Lower leg skin (tissue), 4 donors: ENCODE measurements around the gene GMPR. TPM values are rescaled to one million over a fixed set of nuclear protein-coding genes. Genes with fewer than 3 reads are reported as not detected.

ENCODE experiments used
- DNase-seq, 2 donors: peaks; one replicate each; pipeline ENCODE4 v3.0.0-alpha.2; 2019; ENCODE audit warnings: low spot score in 2 of 2
- H3K4me3 ChIP-seq: fragments of 200-600 bp; sonication (generic); 2 replicates; pipeline ENCODE4 v1.5.1; 2017; ENCODE audit warnings: mild to moderate bottlenecking, low read depth; ENCODE audit not compliant: poor library complexity, severe bottlenecking
- POLR2A ChIP-seq, 2 donors: fragments of 450-650 bp; IDR thresholded peaks; one replicate each; pipeline ENCODE4 v1.6.1; 2016 to 2017; ENCODE audit warnings: antibody characterized with exemption in 2 of 2, mild to moderate bottlenecking in 1 of 2, moderate library complexity in 1 of 2
- WGBS, 2 donors: methylation state at CpG; one replicate each; pipeline ENCODE4 v1.1.5; 2018; 5-methylcytosine and 5-hydroxymethylcytosine counted together
- intact Hi-C: fragments of 100-400 bp; cut with DNase I; formaldehyde crosslinking; loops from one replicate; pipeline ENCODE4 v1.15.0; 2023; ENCODE audit warnings: low total_unique reads
- total RNA-seq, 4 donors: library from RNA; depleted of rRNA; stranded (reverse); fragments of >200 nt; gene quantifications; one replicate each; pipeline ENCODE4 v1.1.0, GENCODE V29; 2016
- TF ChIP-seq, protein P1 (sequence below), 3 donors: fragments of 450-650 bp; IDR thresholded peaks; one replicate each; pipeline ENCODE4 v1.5.1; 2016; ENCODE audit warnings: antibody characterized with exemption in 3 of 3, mild to moderate bottlenecking in 3 of 3, moderate library complexity in 2 of 3

Gene GMPR
- total RNA-seq, 4 donors from 2014 or later, result 5.2 to 26.7 (median 10.6) TPM

DNA sequence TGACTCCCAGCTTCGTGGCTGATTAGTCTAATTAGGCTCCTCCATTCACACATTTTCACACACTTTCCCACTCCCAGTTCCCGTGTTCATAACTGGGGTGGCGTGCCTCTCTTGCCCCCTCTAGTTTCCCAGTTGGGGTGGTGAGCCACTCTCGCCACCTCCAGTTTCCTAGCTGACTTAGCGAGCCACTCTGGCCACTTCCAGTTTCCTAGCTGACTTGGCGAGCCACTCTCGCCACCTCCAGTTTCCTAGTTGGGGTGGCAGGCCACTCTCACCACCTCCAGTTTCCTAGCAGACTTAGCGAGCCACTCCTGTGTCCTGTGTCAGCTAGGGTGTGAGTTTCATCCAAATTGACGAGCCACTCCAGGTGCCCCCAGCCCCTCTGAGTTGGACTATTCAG lies 7.4 kb upstream of the GMPR start:
- TF ChIP-seq POLR2A (IDR thresholded peaks at IDR 0.05), result no peak
- TF ChIP-seq, protein P1, sequence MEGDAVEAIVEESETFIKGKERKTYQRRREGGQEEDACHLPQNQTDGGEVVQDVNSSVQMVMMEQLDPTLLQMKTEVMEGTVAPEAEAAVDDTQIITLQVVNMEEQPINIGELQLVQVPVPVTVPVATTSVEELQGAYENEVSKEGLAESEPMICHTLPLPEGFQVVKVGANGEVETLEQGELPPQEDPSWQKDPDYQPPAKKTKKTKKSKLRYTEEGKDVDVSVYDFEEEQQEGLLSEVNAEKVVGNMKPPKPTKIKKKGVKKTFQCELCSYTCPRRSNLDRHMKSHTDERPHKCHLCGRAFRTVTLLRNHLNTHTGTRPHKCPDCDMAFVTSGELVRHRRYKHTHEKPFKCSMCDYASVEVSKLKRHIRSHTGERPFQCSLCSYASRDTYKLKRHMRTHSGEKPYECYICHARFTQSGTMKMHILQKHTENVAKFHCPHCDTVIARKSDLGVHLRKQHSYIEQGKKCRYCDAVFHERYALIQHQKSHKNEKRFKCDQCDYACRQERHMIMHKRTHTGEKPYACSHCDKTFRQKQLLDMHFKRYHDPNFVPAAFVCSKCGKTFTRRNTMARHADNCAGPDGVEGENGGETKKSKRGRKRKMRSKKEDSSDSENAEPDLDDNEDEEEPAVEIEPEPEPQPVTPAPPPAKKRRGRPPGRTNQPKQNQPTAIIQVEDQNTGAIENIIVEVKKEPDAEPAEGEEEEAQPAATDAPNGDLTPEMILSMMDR (IDR thresholded peaks at IDR 0.05), result no peak
- intact Hi-C loops, result no loop called here
- no peak for DNase-seq
- H3K4me3 ChIP-seq, result no peak overlapping the region
- 80 to 90% methylated on average over 9 of the region's 9 CpGs for WGBS, 2 donors

DNA sequence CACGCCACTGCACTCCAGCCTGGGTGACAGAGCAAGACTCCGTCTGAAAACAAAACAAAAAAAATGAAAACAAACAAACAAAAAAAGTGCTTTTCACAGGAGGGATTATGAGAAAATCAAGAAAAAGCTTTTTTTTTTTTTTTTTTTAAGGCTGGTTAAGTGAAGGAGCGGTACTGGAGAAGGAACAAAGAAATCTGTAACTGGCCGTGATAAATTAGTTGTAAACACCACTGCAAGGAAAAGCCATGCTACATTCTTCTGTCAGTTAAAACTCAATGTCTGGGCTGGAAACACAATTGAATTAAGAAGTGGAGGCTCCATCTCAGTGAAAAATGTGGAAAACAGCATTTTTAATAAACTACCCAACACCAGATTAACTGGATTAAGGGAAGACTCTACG lies 6.3 kb upstream of the GMPR start:
- no peak overlapping the region for H3K4me3 ChIP-seq
- intact Hi-C loops, result no loop called here
- 89 to 90% methylated on average over 5 of the region's 5 CpGs for WGBS, 2 donors
- TF ChIP-seq, protein P1 (IDR thresholded peaks at IDR 0.05), result no peak
- no peak for TF ChIP-seq POLR2A (IDR thresholded peaks at IDR 0.05)
- no peak for DNase-seq

DNA sequence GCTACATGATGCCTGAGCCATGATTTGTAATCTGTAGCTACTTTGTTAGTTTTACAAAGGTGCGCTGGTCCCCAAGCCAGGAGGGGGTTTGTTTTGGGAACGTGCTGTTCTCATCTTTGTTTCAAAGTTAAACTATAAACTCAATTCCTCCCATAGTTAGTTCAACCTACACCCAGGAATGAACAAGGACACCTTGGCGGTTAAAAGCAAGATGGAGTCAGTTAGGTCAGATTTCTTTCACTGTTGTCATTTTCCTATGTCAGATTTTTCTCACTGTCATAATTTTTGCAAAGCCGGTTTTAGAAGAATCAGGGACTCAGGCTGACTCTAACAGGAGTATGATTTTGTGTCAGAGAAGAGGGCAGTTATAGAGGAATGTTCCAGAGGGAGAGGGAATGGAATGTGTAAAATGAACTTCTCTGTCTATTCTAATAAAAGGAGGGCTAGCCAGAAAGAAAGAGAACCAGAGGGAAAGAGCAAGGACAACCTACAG lies 2.3 kb upstream of the GMPR start:
- no peak for TF ChIP-seq POLR2A (IDR thresholded peaks at IDR 0.05)
- TF ChIP-seq, protein P1 (IDR thresholded peaks at IDR 0.05), result no peak
- WGBS, 2 donors, result 65 to 68% methylated on average over 4 of the region's 4 CpGs
- DNase-seq, result no peak
- intact Hi-C loops, result no loop called here
- no peak overlapping the region for H3K4me3 ChIP-seq

DNA sequence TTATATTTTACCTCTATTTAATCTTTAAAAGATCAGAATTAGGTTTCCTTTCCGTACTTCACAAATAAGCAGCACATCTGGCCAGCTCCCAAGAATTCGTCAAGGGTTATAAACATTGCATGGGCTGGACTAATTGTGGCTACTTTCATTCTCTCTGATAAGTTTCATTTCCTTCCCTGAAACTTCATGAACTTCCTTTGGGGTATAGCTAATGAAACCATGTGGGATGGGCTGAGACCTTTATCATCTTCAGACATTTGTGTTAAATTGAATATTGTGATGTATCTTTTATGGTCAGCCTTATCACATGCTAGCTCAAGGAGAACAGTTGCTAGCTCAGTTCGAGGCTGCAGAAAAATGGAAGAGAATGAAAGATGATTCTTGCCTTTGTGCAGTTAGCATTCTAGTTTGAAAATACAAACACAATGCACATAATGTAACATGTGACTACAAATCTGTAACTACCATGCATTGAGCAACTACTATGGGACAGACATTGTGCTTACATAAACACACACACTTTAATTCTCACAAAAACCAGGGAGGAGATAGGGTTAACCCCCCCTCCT lies 1.7 kb upstream of the GMPR start:
- intact Hi-C loops, result no loop called here

DNA sequence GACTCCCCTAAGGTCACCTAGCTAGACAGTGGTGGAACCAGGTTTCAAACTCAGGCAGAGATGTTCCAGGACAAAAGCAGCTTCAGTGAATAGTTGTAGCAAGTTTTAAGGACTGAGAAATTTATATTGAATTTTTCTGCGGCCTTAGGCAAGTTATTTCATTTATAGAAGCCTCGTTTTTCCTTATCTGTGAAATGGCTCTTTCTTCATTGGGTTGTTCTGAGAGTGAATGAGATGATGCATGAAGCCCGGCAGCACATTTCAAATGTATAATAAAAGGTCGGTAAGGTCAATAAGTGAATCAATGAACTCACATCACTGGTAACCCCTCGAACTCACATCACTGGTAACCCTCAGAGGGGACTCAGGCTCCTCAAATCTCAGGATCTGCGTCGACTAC lies 1.1 kb upstream of the GMPR start:
- WGBS, 2 donors, result 92 to 93% methylated on average over 7 of the region's 7 CpGs
- intact Hi-C loops, result no loop called here
- no peak overlapping the region for H3K4me3 ChIP-seq
- TF ChIP-seq, protein P1 (IDR thresholded peaks at IDR 0.05), result no peak
- no peak for TF ChIP-seq POLR2A (IDR thresholded peaks at IDR 0.05)
- no peak for DNase-seq

More for the DNA sequence above, 1.7 kb upstream of the GMPR start:
- 2 to 4% methylated on average over 3 of the region's 3 CpGs for WGBS, 2 donors
- no peak for DNase-seq
- no peak overlapping the region for H3K4me3 ChIP-seq
- TF ChIP-seq, protein P1 (IDR thresholded peaks at IDR 0.05), result no peak
- no peak for TF ChIP-seq POLR2A (IDR thresholded peaks at IDR 0.05)
